ENCODE results near the gene HSPE1. TPM values are rescaled to one million over a fixed set of nuclear protein-coding genes. Genes with fewer than 3 reads are reported as not detected.
A peak's percentile ranks its signal among the peaks of the same experiment; 100 is the strongest.

The HSPE1 gene
- total and polyA plus RNA-seq, 2 of the 8 experiments (the other 6 are each of a cell fraction or from before 2014, with no cell fraction given): 206 to 377 TPM

GRCh38 chr2:197454923-197455322, 45.3 kb upstream of the HSPE1 start:
- no peak overlapping the region for H4K91ac ChIP-seq (replicated peaks; ENCODE audit: insufficient read length, low read length)
- no peak overlapping the region for H3K23ac ChIP-seq (ENCODE audit: insufficient read length)
- H3K14ac ChIP-seq (ENCODE audit: insufficient read length): no peak overlapping the region
- WGBS, 2 experiments (ENCODE audit: extremely low coverage in 1 of 2, insufficient coverage in 1 of 2, insufficient read length in 1 of 2, insufficient replicate concordance in 2 of 2, low coverage in 1 of 2, low lambda C conversion rate in 2 of 2, missing lambda C conversion rate in 1 of 2): 95% methylated on average over 2 of the region's 2 CpGs; no CpG with 5 or more reads in 1 of the 2 experiments
- H3K4ac ChIP-seq (replicated peaks; ENCODE audit: insufficient read length, low read depth, low read length): no peak overlapping the region
- peaks cover 3% of the 10 kb centered on the region for H3K23me2 ChIP-seq (ENCODE audit: low read depth, low read length)
- H2AFZ ChIP-seq (ENCODE audit: low read length): no peak overlapping the region
- peaks cover 0 to 5% (median 0%) of the 10 kb centered on the region in 4 experiments; a peak in 2 of 7 replicates for H3K4me1 ChIP-seq (replicated peaks in 1 of 4; ENCODE audit: control insufficient read depth in 3 of 4, insufficient read depth in 4 of 4, low read length in 3 of 4)
- H2AK5ac ChIP-seq (ENCODE audit: low read depth, low read length): no peak overlapping the region
- peak overlapping the region; percentile 70 to 73; a peak in 3 of 4 replicates for H3K4me2 ChIP-seq (ENCODE audit: insufficient read depth in 1 of 2, low read depth in 2 of 2, low read length in 2 of 2)
- H3K18ac ChIP-seq (ENCODE audit: extremely low read depth, low read length): no peak overlapping the region
- H2BK12ac ChIP-seq (ENCODE audit: low read depth, low read length): no peak overlapping the region
- peaks cover 4% of the 10 kb centered on the region for H3K79me1 ChIP-seq (ENCODE audit: low read depth, low read length)
- no peak overlapping the region for H3K27ac ChIP-seq (ENCODE audit: low read depth, low read length)
- POLR2A ChIA-PET (ENCODE audit: partially characterized antibody): interaction anchor here (0.8 kb wide), 1 partner anchor 26 kb away, joined by 3 read pairs; no protein-coding TSS in a partner anchor
- peak overlapping the region in 1 of 4 experiments; percentile 90; a peak in 1 of 7 replicates for H3K9ac ChIP-seq (replicated peaks in 1 of 4; ENCODE audit: extremely low read depth in 1 of 4, low read depth in 3 of 4, low read length in 3 of 4)
- H4K5ac ChIP-seq (ENCODE audit: insufficient read length, low read depth, low read length): no peak overlapping the region
- no peak overlapping the region for H2BK15ac ChIP-seq (ENCODE audit: low read length)
- no peak for DNase-seq (ENCODE audit: low read depth in 1 of 2, low spot score in 2 of 2)
- no peak overlapping the region for H4K8ac ChIP-seq (ENCODE audit: extremely low read depth, insufficient read depth, low read length)
- FAIRE-seq: no peak
- peak overlapping the region in 3 of 4 experiments; percentile 87 to 97 (median 92); a peak in 5 of 8 replicates for H3K4me3 ChIP-seq (ENCODE audit: extremely low read depth in 1 of 4, insufficient read depth in 2 of 4, low read depth in 3 of 4, low read length in 4 of 4)
- peaks cover 0 to 7% of the 10 kb centered on the region in 2 experiments for H4K20me1 ChIP-seq (replicated peaks in 1 of 2; ENCODE audit: control insufficient read depth in 1 of 2, insufficient read depth in 2 of 2, low read length in 2 of 2)
- peaks cover 0 to 3% of the 10 kb centered on the region in 2 experiments; a peak in 1 of 4 replicates for H3K9me3 ChIP-seq (ENCODE audit: insufficient read depth in 2 of 2, low read depth in 1 of 2, low read length in 1 of 2)
- TF ChIP-seq CTBP2 (IDR thresholded peaks at IDR 0.05; ENCODE audit: borderline replicate concordance, insufficient read depth, insufficient read length, low read length) (no peak), E2F6 (IDR thresholded peaks at IDR 0.05) (no peak), KDM1A (IDR thresholded peaks at IDR 0.05; ENCODE audit: borderline replicate concordance, low read length) (no peak), SP4 (IDR thresholded peaks at IDR 0.05; ENCODE audit: low read length) (no peak), YY1 (IDR thresholded peaks at IDR 0.05; ENCODE audit: low read depth, low read length) (no peak), HDAC6 (IDR thresholded peaks at IDR 0.05; ENCODE audit: low read depth, low read length) (no peak), ASH2L (IDR thresholded peaks at IDR 0.05; ENCODE audit: low read length) (no peak), FOSL1 (IDR thresholded peaks at IDR 0.05; ENCODE audit: insufficient read depth, low read depth, low read length) (no peak), TCF12 (IDR thresholded peaks at IDR 0.05; ENCODE audit: low read depth, low read length) (no peak), RBBP5 (IDR thresholded peaks at IDR 0.05; ENCODE audit: borderline replicate concordance, low read depth, low read length) (no peak), CHD1 (IDR thresholded peaks at IDR 0.05; ENCODE audit: low read depth, low read length) (no peak)
- no peak overlapping the region for H2BK5ac ChIP-seq (ENCODE audit: low read depth, low read length)
- no peak overlapping the region for H2BK20ac ChIP-seq (ENCODE audit: low read length)
- peaks cover 16 to 46% of the 10 kb centered on the region in 2 experiments for H3K79me2 ChIP-seq (ENCODE audit: control insufficient read depth in 1 of 2, insufficient read depth in 2 of 2, low read length in 2 of 2)
- CTCF ChIA-PET (ENCODE audit: partially characterized antibody): interaction anchor here (0.6 kb wide), 1 partner anchor 75 kb away, joined by 4 read pairs; no protein-coding TSS in a partner anchor
- no peak overlapping the region for H3K56ac ChIP-seq (replicated peaks; ENCODE audit: insufficient read length, low read depth, low read length)
- no peaks in the 10 kb centered on the region for H3K27me3 ChIP-seq (replicated peaks in 1 of 4; ENCODE audit: control insufficient read depth in 3 of 4, extremely low read depth in 1 of 4, insufficient read depth in 3 of 4, low read length in 3 of 4)
- no peaks in the 10 kb centered on the region; a peak in 1 of 8 replicates for H3K36me3 ChIP-seq (ENCODE audit: control insufficient read depth in 2 of 4, insufficient read depth in 4 of 4, low read length in 3 of 4)
- no peak overlapping the region for H2BK120ac ChIP-seq (replicated peaks; ENCODE audit: low read depth, low read length)
